ENCODE data around the gene WASHC2C. TPM values are rescaled to one million over a fixed set of nuclear protein-coding genes. Genes with fewer than 3 reads are reported as not detected.

Gene WASHC2C
- total RNA-seq, 1 donor from 2014 or later: 42.7 TPM

Other genes starting within 250 kb of the WASHC2C start
- 6.2 and 6.5 TPM in 2 replicates for gene ZFAND4, start 54.5 kb upstream of the WASHC2C start, total RNA-seq
- gene AGAP4, start 120.2 kb downstream of the WASHC2C start, total RNA-seq: 4.7 and 4.9 TPM in 2 replicates
- gene TIMM23, start 245.2 kb downstream of the WASHC2C start, total RNA-seq: 103 and 124 TPM in 2 replicates

Data from myocyte (in vitro differentiated cells).